Nephron (organoid): ENCODE results near the gene TMEM87B.

ENCODE experiments used
- H3K27ac Mint-ChIP-seq, 3 experiments: 2 replicates each; pipeline ENCODE4 v1.8.0; 2020; ENCODE audit warnings: mixed read lengths in 3 of 3, mild to moderate bottlenecking in 2 of 3, moderate library complexity in 1 of 3
- H3K27me3 Mint-ChIP-seq: 2 replicates; pipeline ENCODE4 v1.8.0; 2021; ENCODE audit warnings: low read depth, mild to moderate bottlenecking, moderate library complexity, mixed read lengths
- H3K36me3 Mint-ChIP-seq: 2 replicates; pipeline ENCODE4 v1.8.0; 2020; ENCODE audit warnings: low read depth, mixed read lengths
- H3K4me1 Mint-ChIP-seq: 2 replicates; pipeline ENCODE4 v1.8.0; 2020; ENCODE audit warnings: mixed read lengths
- H3K4me3 Mint-ChIP-seq, 3 experiments: 2 replicates each; pipeline ENCODE4 v1.8.0; 2020; ENCODE audit warnings: mild to moderate bottlenecking in 3 of 3, mixed read lengths in 3 of 3, moderate library complexity in 2 of 3
- H3K9me3 Mint-ChIP-seq: 2 replicates; pipeline ENCODE4 v1.8.0; 2020; ENCODE audit warnings: mixed read lengths
- TF ChIP-seq, protein P1 (sequence below), 3 experiments: fragments of 200-600 bp; sonication (generic); IDR thresholded peaks; one replicate each; pipeline ENCODE4 v1.5.0; 2021; ENCODE audit warnings: antibody characterized with exemption in 3 of 3; ENCODE audit not compliant: unreplicated experiment in 3 of 3

TMEM87B gene

DNA sequence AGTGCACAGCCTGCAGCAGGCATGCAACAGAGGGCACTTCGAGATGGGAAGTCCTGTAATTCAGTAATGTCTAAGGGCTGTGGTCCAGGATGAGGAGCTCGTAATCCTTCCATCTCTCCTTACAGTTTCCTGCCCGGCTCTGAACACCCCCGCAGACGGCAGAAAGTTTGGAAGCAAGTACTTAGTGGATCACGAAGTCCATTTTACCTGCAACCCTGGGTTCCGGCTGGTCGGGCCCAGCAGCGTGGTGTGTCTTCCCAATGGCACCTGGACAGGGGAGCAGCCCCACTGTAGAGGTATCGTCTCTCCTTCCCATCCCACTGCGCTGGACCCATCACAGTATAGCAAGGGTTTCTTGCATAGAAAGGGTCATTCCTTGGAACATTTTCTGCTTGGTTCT, 109.8 kb downstream of the TMEM87B start:
- H3K27me3 Mint-ChIP-seq = peaks cover 4% of the 10 kb centered on the region
- TF ChIP-seq, protein P1, sequence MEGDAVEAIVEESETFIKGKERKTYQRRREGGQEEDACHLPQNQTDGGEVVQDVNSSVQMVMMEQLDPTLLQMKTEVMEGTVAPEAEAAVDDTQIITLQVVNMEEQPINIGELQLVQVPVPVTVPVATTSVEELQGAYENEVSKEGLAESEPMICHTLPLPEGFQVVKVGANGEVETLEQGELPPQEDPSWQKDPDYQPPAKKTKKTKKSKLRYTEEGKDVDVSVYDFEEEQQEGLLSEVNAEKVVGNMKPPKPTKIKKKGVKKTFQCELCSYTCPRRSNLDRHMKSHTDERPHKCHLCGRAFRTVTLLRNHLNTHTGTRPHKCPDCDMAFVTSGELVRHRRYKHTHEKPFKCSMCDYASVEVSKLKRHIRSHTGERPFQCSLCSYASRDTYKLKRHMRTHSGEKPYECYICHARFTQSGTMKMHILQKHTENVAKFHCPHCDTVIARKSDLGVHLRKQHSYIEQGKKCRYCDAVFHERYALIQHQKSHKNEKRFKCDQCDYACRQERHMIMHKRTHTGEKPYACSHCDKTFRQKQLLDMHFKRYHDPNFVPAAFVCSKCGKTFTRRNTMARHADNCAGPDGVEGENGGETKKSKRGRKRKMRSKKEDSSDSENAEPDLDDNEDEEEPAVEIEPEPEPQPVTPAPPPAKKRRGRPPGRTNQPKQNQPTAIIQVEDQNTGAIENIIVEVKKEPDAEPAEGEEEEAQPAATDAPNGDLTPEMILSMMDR (IDR thresholded peaks at IDR 0.05; ENCODE audit: unreplicated experiment in 3 of 3) = no peak
- H3K4me3 Mint-ChIP-seq = no peak overlapping the region
- H3K27ac Mint-ChIP-seq = no peak overlapping the region
- no peaks in the 10 kb centered on the region for H3K9me3 Mint-ChIP-seq
- no peaks in the 10 kb centered on the region for H3K36me3 Mint-ChIP-seq
- H3K4me1 Mint-ChIP-seq = no peaks in the 10 kb centered on the region

DNA sequence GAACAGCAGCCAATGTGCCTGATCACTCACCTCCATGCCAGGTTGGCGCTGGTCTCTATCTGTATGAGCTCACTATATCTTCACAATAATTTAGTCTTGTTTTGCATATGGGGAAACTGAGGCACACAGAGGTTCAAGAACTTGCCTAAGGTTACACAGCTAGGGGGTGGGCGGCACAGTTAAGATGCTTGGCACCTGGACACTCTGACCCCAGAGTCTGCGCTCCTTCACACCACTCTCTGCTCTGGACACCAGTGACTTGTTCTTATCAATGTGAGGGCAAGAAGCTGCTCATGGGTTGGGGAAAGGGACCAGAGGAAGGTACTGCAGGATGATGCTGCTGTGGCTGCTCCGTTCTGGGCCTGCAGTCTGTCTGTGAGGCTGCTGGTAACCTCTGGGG, 110.2 kb downstream of the TMEM87B start:
- Mint-ChIP-seq H3K4me3 (no peak overlapping the region), H3K4me1 (no peaks in the 10 kb centered on the region), H3K36me3 (no peaks in the 10 kb centered on the region), H3K27me3 (peaks cover 5% of the 10 kb centered on the region), H3K9me3 (no peaks in the 10 kb centered on the region), H3K27ac (no peak overlapping the region)
- TF ChIP-seq, protein P1 (IDR thresholded peaks at IDR 0.05; ENCODE audit: unreplicated experiment in 3 of 3) = no peak

DNA sequence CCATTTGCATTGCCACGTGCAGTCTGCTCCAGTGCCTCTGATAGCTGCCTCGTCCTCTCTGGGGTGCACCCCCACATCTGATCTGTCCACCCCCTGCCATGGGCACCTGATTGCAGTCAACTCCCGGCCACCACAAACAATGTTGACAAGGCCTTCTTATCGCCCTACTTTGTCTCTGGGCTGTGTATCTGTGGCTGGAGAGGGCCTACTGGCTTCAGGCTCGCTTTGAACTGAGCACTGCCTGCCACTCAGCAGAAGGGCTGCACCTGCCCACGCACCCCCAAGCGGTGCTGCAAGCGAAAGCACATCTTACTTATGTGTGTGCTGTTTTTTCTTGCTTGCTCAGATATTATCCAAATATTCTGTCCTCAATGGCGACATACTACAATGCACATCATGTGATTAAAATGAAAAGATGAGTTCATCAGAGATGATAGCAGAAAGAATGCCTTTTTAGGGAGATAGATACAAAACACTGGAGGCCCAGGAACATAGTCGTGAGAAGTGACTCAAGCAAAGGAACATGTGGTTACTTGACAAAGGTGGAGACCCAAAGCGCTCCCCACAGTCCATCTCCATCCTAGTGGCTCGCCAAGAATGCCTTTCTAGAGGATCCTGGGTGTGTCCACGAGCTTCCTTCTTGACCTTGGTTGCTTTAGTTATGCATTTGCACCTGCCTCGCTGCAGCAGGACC, 111.9 kb downstream of the TMEM87B start:
- Mint-ChIP-seq H3K4me3 (no peak overlapping the region), H3K36me3 (no peaks in the 10 kb centered on the region), H3K4me1 (no peaks in the 10 kb centered on the region), H3K27me3 (peaks cover 5% of the 10 kb centered on the region), H3K9me3 (peaks cover 3% of the 10 kb centered on the region), H3K27ac (no peak overlapping the region)
- TF ChIP-seq, protein P1 (IDR thresholded peaks at IDR 0.05; ENCODE audit: unreplicated experiment in 3 of 3) = no peak

DNA sequence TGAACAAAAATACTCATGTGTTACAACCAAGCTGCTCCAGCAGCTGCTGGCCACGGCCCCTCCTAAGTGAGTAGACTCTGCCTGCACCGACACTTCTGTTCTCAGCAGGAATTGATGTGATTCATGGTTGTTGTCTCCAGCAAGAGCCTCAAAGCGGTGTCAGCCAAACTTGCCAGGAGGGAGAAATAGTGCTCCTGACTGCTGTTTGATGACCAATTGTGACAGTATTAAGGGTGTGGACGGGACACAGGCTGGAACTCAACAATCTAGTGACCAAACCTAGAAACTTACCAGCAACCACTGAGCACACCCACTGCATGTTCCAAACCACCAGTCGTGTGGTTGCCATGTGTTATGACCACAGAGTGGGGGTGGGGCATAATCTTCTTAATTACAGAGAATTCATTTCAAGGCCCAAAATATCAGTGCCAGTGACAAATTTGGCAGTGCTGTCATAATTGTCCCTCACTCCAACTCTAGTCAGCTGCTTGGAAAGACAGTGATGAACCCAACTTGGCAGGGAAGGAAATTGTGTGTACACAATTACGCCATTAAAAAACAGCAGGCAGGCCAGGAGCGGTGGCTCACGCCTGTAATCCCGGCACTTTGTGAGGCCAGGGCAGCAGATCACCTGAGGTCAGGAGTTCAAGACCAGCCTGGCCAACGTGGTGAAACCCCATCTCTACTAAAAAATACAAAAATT, 113.5 kb downstream of the TMEM87B start:
- TF ChIP-seq, protein P1 (IDR thresholded peaks at IDR 0.05; ENCODE audit: unreplicated experiment in 3 of 3) = no peak
- H3K36me3 Mint-ChIP-seq = no peaks in the 10 kb centered on the region
- H3K9me3 Mint-ChIP-seq = peaks cover 3% of the 10 kb centered on the region
- no peak overlapping the region for H3K4me3 Mint-ChIP-seq
- H3K27me3 Mint-ChIP-seq = peaks cover 5% of the 10 kb centered on the region
- no peaks in the 10 kb centered on the region for H3K4me1 Mint-ChIP-seq
- H3K27ac Mint-ChIP-seq = no peak overlapping the region
